Measurements from ENCODE around the gene ATE1. TPM values are rescaled to one million over a fixed set of nuclear protein-coding genes. Genes with fewer than 3 reads are reported as not detected.
"Not testable (repeated sequence)": the region's sequence is repeated elsewhere in the genome, so short reads cannot be mapped to it uniquely, and the experiment has no call there.

The ATE1 gene
- total RNA-seq, 1 donor from 2014 or later: 24.2 TPM

GRCh38 chr10:121919666-121920065 lies 8.2 kb downstream of the ATE1 start:
- peaks cover 14% of the 10 kb centered on the region for H3K36me3 Mint-ChIP-seq (ENCODE audit: low read depth)
- H3K4me3 Mint-ChIP-seq (ENCODE audit: unreplicated experiment): no peak overlapping the region
- no peaks in the 10 kb centered on the region for H3K27me3 Mint-ChIP-seq (ENCODE audit: low read depth)
- TF ChIP-seq CTCF (IDR thresholded peaks at IDR 0.05): no peak
- no peak overlapping the region for H3K27ac Mint-ChIP-seq (ENCODE audit: unreplicated experiment)
- peaks cover 10% of the 10 kb centered on the region for H3K4me1 Mint-ChIP-seq (ENCODE audit: low read depth)
- DNase-seq (ENCODE audit: low spot score): no peak
- no peaks in the 10 kb centered on the region for H3K9me3 Mint-ChIP-seq (ENCODE audit: low read depth)

GRCh38 chr10:121918800-121919199 lies 9.0 kb downstream of the ATE1 start:
- not testable (repeated sequence) for H3K27ac Mint-ChIP-seq (ENCODE audit: unreplicated experiment); H3K4me3 Mint-ChIP-seq (ENCODE audit: unreplicated experiment); H3K27me3 Mint-ChIP-seq (ENCODE audit: low read depth); DNase-seq (ENCODE audit: low spot score); H3K4me1 Mint-ChIP-seq (ENCODE audit: low read depth); H3K9me3 Mint-ChIP-seq (ENCODE audit: low read depth)
- peaks cover 14% of the 10 kb centered on the region for H3K36me3 Mint-ChIP-seq (ENCODE audit: low read depth)

GRCh38 chr10:121914661-121915060 lies 13.2 kb downstream of the ATE1 start:
- H3K27me3 Mint-ChIP-seq (ENCODE audit: low read depth): no peaks in the 10 kb centered on the region
- H3K4me3 Mint-ChIP-seq (ENCODE audit: unreplicated experiment): no peak overlapping the region
- peaks cover 15% of the 10 kb centered on the region for H3K4me1 Mint-ChIP-seq (ENCODE audit: low read depth)
- no peak for DNase-seq (ENCODE audit: low spot score)
- no peaks in the 10 kb centered on the region for H3K9me3 Mint-ChIP-seq (ENCODE audit: low read depth)
- H3K36me3 Mint-ChIP-seq (ENCODE audit: low read depth): peaks cover 13% of the 10 kb centered on the region
- no peak overlapping the region for H3K27ac Mint-ChIP-seq (ENCODE audit: unreplicated experiment)
- no peak for TF ChIP-seq CTCF (IDR thresholded peaks at IDR 0.05)

- H3K27ac Mint-ChIP-seq (ENCODE audit: unreplicated experiment): no peak overlapping the region
- H3K9me3 Mint-ChIP-seq (ENCODE audit: low read depth): no peaks in the 10 kb centered on the region
- TF ChIP-seq CTCF (IDR thresholded peaks at IDR 0.05): no peak
- peaks cover 6% of the 10 kb centered on the region for H3K4me1 Mint-ChIP-seq (ENCODE audit: low read depth)
- H3K27me3 Mint-ChIP-seq (ENCODE audit: low read depth): no peaks in the 10 kb centered on the region
- H3K4me3 Mint-ChIP-seq (ENCODE audit: unreplicated experiment): no peak overlapping the region
- DNase-seq (ENCODE audit: low spot score): no peak
- H3K36me3 Mint-ChIP-seq (ENCODE audit: low read depth): peaks cover 16% of the 10 kb centered on the region
These were observed 16.5 kb downstream of the ATE1 start for GRCh38 chr10:121911421-121911697.

GRCh38 chr10:121910673-121911420 lies 17.0 kb downstream of the ATE1 start:
- no peak overlapping the region for H3K4me3 Mint-ChIP-seq (ENCODE audit: unreplicated experiment)
- DNase-seq (ENCODE audit: low spot score): no peak
- peaks cover 6% of the 10 kb centered on the region for H3K4me1 Mint-ChIP-seq (ENCODE audit: low read depth)
- peaks cover 16% of the 10 kb centered on the region for H3K36me3 Mint-ChIP-seq (ENCODE audit: low read depth)
- no peaks in the 10 kb centered on the region for H3K9me3 Mint-ChIP-seq (ENCODE audit: low read depth)
- no peak for TF ChIP-seq CTCF (IDR thresholded peaks at IDR 0.05)
- H3K27me3 Mint-ChIP-seq (ENCODE audit: low read depth): no peaks in the 10 kb centered on the region
- peak overlapping the region; percentile 70 for H3K27ac Mint-ChIP-seq (ENCODE audit: unreplicated experiment)

- H3K9me3 Mint-ChIP-seq (ENCODE audit: low read depth): no peaks in the 10 kb centered on the region
- TF ChIP-seq CTCF (IDR thresholded peaks at IDR 0.05): no peak
- no peak overlapping the region for H3K4me3 Mint-ChIP-seq (ENCODE audit: unreplicated experiment)
- H3K27ac Mint-ChIP-seq (ENCODE audit: unreplicated experiment): no peak overlapping the region
- peaks cover 4% of the 10 kb centered on the region for H3K4me1 Mint-ChIP-seq (ENCODE audit: low read depth)
- H3K27me3 Mint-ChIP-seq (ENCODE audit: low read depth): no peaks in the 10 kb centered on the region
- no peak for DNase-seq (ENCODE audit: low spot score)
- peaks cover 6% of the 10 kb centered on the region for H3K36me3 Mint-ChIP-seq (ENCODE audit: low read depth)
These were observed 22.9 kb downstream of the ATE1 start for GRCh38 chr10:121904888-121905287.

All from chondrocyte (in vitro differentiated cells).